GM12872 (cell line): ENCODE measurements around the gene KCND2.

Source experiments
- CTCF ChIP-seq: IDR thresholded peaks from 3 replicates; pipeline ENCODE4 v1.5.1; 2011; ENCODE audit warnings: low read depth, mild to moderate bottlenecking, low read length, moderate library complexity; ENCODE audit not compliant: insufficient read depth

Gene KCND2

GRCh38 chr7:120743128-120743527, 470.2 kb downstream of the KCND2 start:
- no peak for TF ChIP-seq CTCF

- TF ChIP-seq CTCF, result no peak
Observed at GRCh38 chr7:120760050-120760449, 487.1 kb downstream of the KCND2 start.

GRCh38 chr7:120760851-120761250, 487.9 kb downstream of the KCND2 start:
- no peak for TF ChIP-seq CTCF

- no peak for TF ChIP-seq CTCF
Observed at GRCh38 chr7:120770206-120770605, 497.2 kb downstream of the KCND2 start.

- TF ChIP-seq CTCF, result no peak
Observed at GRCh38 chr7:120774481-120774880, 501.5 kb downstream of the KCND2 start.

GRCh38 chr7:120775755-120776154, 502.8 kb downstream of the KCND2 start:
- no peak for TF ChIP-seq CTCF

GRCh38 chr7:120780938-120781337, 508.0 kb downstream of the KCND2 start:
- no peak for TF ChIP-seq CTCF

- TF ChIP-seq CTCF, result no peak
Observed at GRCh38 chr7:120783273-120783672, 510.3 kb downstream of the KCND2 start.
